Endothelial cell of umbilical vein (primary cell): ENCODE data around the gene CACHD1. TPM values are rescaled to one million over a fixed set of nuclear protein-coding genes. Genes with fewer than 3 reads are reported as not detected.

Experiments used
- BruUV-seq: library from RNA; stranded (reverse); fragments of 400-500 nt; replicated peaks from 2 replicates; lab custom pipeline; 2021; lab: Mats Ljungman, UMichigan
- CTCF ChIA-PET: fragments of 300-600, 350-600 bp; sonication (Branson Sonifier 250); formaldehyde crosslinking; loops from one replicate; lab custom pipeline; 2021; ENCODE audit warnings: antibody characterized with exemption, inconsistent platforms; lab: Charles Lee
- POLR2A ChIA-PET: fragments of 300-600, 350-600 bp; sonication (Branson Sonifier 250); formaldehyde crosslinking; loops from one replicate; lab custom pipeline; 2021; ENCODE audit warnings: antibody characterized with exemption, inconsistent platforms; lab: Charles Lee
- DNase-seq: peaks from one replicate; pipeline ENCODE4 v3.0.0-alpha.2; 2011; ENCODE audit warnings: low read depth, low spot score
- FAIRE-seq: peaks from 2 replicates; lab custom pipeline; 2011; peaks lifted over from hg19 to GRCh38; lab: Jason Lieb, UNC
- H2AFZ ChIP-seq: 2 replicates; pipeline ENCODE4 v1.6.0; 2012; ENCODE audit warnings: low read depth, low read length, control low read depth, inconsistent platforms
- H3K27ac ChIP-seq: 2 replicates; pipeline ENCODE4 v1.5.1; 2011; ENCODE audit warnings: low read depth, mild to moderate bottlenecking, control low read depth, low read length, moderate library complexity; ENCODE audit not compliant: insufficient read depth
- H3K27me3 ChIP-seq, 2 experiments: 2 replicates each; pipeline versions ENCODE4 v1.6.0 to v1.6.1; 2011; ENCODE audit warnings: low read length in 2 of 2, mixed read lengths in 1 of 2; ENCODE audit not compliant: control insufficient read depth in 2 of 2, insufficient read depth in 2 of 2
- H3K36me3 ChIP-seq, 2 experiments: 2 replicates in 1 of 2; 3 replicates in 1 of 2; pipeline ENCODE4 v1.5.1; 2011; ENCODE audit warnings: low read length in 2 of 2, mild to moderate bottlenecking in 1 of 2, moderate library complexity in 1 of 2; ENCODE audit not compliant: control insufficient read depth in 2 of 2, insufficient read depth in 2 of 2; ENCODE audit errors: extremely low read depth in 1 of 2
- H3K4me1 ChIP-seq: 3 replicates; pipeline ENCODE4 v1.5.1; 2011; ENCODE audit warnings: mild to moderate bottlenecking, low read length; ENCODE audit not compliant: control insufficient read depth, insufficient read depth; ENCODE audit errors: extremely low read depth
- H3K4me2 ChIP-seq: 2 replicates; pipeline ENCODE4 v1.6.1; 2011; ENCODE audit warnings: low read length, control low read depth, mixed read lengths; ENCODE audit not compliant: insufficient read depth
- H3K4me3 ChIP-seq, 3 experiments: fragments of 200-600 bp in 1 of 3; sonication (generic), shearing (Covaris generic) in 1 of 3; replicated peaks in 1 of 3; 2 replicates each; pipeline ENCODE4 v1.5.1; 2011 to 2016; ENCODE audit warnings: control low read depth in 3 of 3, low read length in 3 of 3, mild to moderate bottlenecking in 2 of 3, inconsistent platforms in 1 of 3, low read depth in 1 of 3, moderate library complexity in 1 of 3; ENCODE audit not compliant: insufficient read depth in 1 of 3
- H3K79me2 ChIP-seq: 2 replicates; pipeline ENCODE4 v1.6.0; 2012; ENCODE audit warnings: low read length, inconsistent platforms; ENCODE audit not compliant: control insufficient read depth, insufficient read depth
- H3K9ac ChIP-seq: replicated peaks from 2 replicates; pipeline ENCODE3; 2011; ENCODE audit warnings: low read length, control low read depth; ENCODE audit not compliant: insufficient read depth; ENCODE audit errors: extremely low read depth
- H3K9me1 ChIP-seq: replicated peaks from 3 replicates; pipeline ENCODE4 v1.6.0; 2011; ENCODE audit warnings: mild to moderate bottlenecking, low read length; ENCODE audit not compliant: control insufficient read depth, insufficient read depth; ENCODE audit errors: extremely low read depth
- H3K9me3 ChIP-seq: replicated peaks from 2 replicates; pipeline ENCODE4 v1.5.1; 2012; ENCODE audit warnings: low read length, inconsistent platforms; ENCODE audit not compliant: control insufficient read depth, insufficient read depth
- H4K20me1 ChIP-seq: replicated peaks from 2 replicates; pipeline ENCODE3; 2011; ENCODE audit warnings: mild to moderate bottlenecking, low read length; ENCODE audit not compliant: control insufficient read depth, insufficient read depth; ENCODE audit errors: extremely low read depth
- CTCF ChIP-seq, 2 donors: IDR thresholded peaks; 1 replicate in 1 of 2; 2 replicates in 1 of 2; pipeline ENCODE4 v1.5.1; 2011; ENCODE audit warnings: low read length in 2 of 2, mild to moderate bottlenecking in 2 of 2, moderate library complexity in 2 of 2, control low read depth in 1 of 2, inconsistent platforms in 1 of 2, low read depth in 1 of 2; ENCODE audit not compliant: insufficient read depth in 1 of 2; ENCODE audit errors: extremely low read depth in 1 of 2
- EZH2 ChIP-seq: IDR thresholded peaks from 2 replicates; pipeline ENCODE4 v1.6.1; 2012; ENCODE audit warnings: borderline replicate concordance, low read depth, mild to moderate bottlenecking, moderate library complexity, low read length, inconsistent platforms; ENCODE audit not compliant: severe bottlenecking
- FOS ChIP-seq: IDR thresholded peaks from 2 replicates; pipeline ENCODE4 v1.6.1; 2011; ENCODE audit warnings: mild to moderate bottlenecking, low read length, moderate library complexity, borderline replicate concordance; ENCODE audit not compliant: insufficient read depth
- GATA2 ChIP-seq: IDR thresholded peaks from 2 replicates; pipeline ENCODE4 v1.7.0; 2011; ENCODE audit warnings: low read depth, mild to moderate bottlenecking, moderate library complexity, mixed read lengths, low read length; ENCODE audit not compliant: insufficient read length, insufficient read depth
- JUN ChIP-seq: IDR thresholded peaks from 2 replicates; pipeline ENCODE4 v1.6.1; 2011; ENCODE audit warnings: borderline replicate concordance, low read depth; ENCODE audit not compliant: insufficient read length, insufficient read depth
- MYC ChIP-seq: IDR thresholded peaks from one replicate; pipeline ENCODE4 v1.6.1; 2011; ENCODE audit warnings: mild to moderate bottlenecking, low read depth, low read length
- POLR2A ChIP-seq: IDR thresholded peaks from 2 replicates; pipeline ENCODE4 v1.6.1; 2012; ENCODE audit warnings: low read depth, mild to moderate bottlenecking, control low read depth, low read length
- POLR2AphosphoS5 ChIP-seq: IDR thresholded peaks from 2 replicates; pipeline ENCODE4 v1.6.1; 2012; ENCODE audit warnings: low read depth, mild to moderate bottlenecking, control low read depth, low read length, moderate library complexity; ENCODE audit not compliant: insufficient read depth
- dilution Hi-C: fragments of 300-500 bp; cut with MboI; formaldehyde crosslinking; loops from one replicate; pipeline ENCODE4 v1.15.0; 2019; ENCODE audit warnings: low sequenced_read_pairs; ENCODE audit not compliant: extremely low pct_ligation_motif_present
- intact Hi-C: fragments of 100-400 bp; cut with micrococcal nuclease; formaldehyde crosslinking; loops from one replicate; pipeline ENCODE4 v1.10.0; 2022
- polyA plus RNA-seq, 4 experiments: library from polyadenylated mRNA; depleted of rRNA in 3 of 4; stranded (reverse) in 3 of 4; unstranded in 1 of 4; fragments of >200 nt; gene quantifications; 2 replicates each; pipeline versions ENCODE4 v1.2.1 to v1.2.3, GENCODE V29; 2011 to 2012; ENCODE audit warnings: missing spikeins in 1 of 4
- total RNA-seq: library from RNA; stranded (reverse); gene quantifications from 2 replicates; pipeline ENCODE4 v1.2.3, GENCODE V29; 2021
- TF ChIP-seq, protein P1 (sequence below): IDR thresholded peaks from 2 replicates; pipeline ENCODE4 v1.6.1; 2011; ENCODE audit not compliant: insufficient read depth, insufficient read length

CACHD1 gene
- total and polyA plus RNA-seq, 2 donors (not counting 3 experiments of a cell fraction or from before 2014, with no cell fraction given), result 3.6 to 9.3 TPM

GRCh38 chr1:64616039-64616438, 146.1 kb downstream of the CACHD1 start:
- no peaks in the 10 kb centered on the region for H3K27me3 ChIP-seq

More at GRCh38 chr1:64616039-64616438, 146.1 kb downstream of the CACHD1 start:
- DNase-seq, result no peak
- no peak overlapping the region for H3K27ac ChIP-seq
- no peak for FAIRE-seq
- CTCF ChIA-PET, result no interaction called here
- dilution Hi-C loops, result no loop called here
- BruUV-seq, result no TSS peak
- no peaks in the 10 kb centered on the region for H3K9me1 ChIP-seq
- H3K79me2 ChIP-seq, result no peaks in the 10 kb centered on the region
- TF ChIP-seq EZH2 (no peak), JUN (no peak), POLR2A (no peak), MYC (no peak), GATA2 (no peak), CTCF (IDR thresholded peaks at IDR 0.05; ENCODE audit: extremely low read depth in 1 of 2, insufficient read depth in 1 of 2, low read depth in 1 of 2, low read length in 2 of 2) (no peak), POLR2AphosphoS5 (no peak), FOS (no peak)
- TF ChIP-seq, protein P1, sequence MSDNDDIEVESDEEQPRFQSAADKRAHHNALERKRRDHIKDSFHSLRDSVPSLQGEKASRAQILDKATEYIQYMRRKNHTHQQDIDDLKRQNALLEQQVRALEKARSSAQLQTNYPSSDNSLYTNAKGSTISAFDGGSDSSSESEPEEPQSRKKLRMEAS, result no peak
- no peaks in the 10 kb centered on the region for H3K9me3 ChIP-seq
- no peak overlapping the region for H3K4me3 ChIP-seq
- H3K36me3 ChIP-seq, result no peaks in the 10 kb centered on the region
- intact Hi-C loops, result no loop called here
- no peak overlapping the region for H3K4me2 ChIP-seq
- no peaks in the 10 kb centered on the region for H3K4me1 ChIP-seq
- POLR2A ChIA-PET, result no interaction called here
- no peak overlapping the region for H2AFZ ChIP-seq
- no peak overlapping the region for H3K9ac ChIP-seq
- H4K20me1 ChIP-seq, result no peaks in the 10 kb centered on the region
